ENCODE data around the gene C9orf57. TPM values are rescaled to one million over a fixed set of nuclear protein-coding genes. Genes with fewer than 3 reads are reported as not detected.
"Not testable (repeated sequence)": the region's sequence is repeated elsewhere in the genome, so short reads cannot be mapped to it uniquely, and the experiment has no call there.

Gene C9orf57
- not detected in 2 replicates for total RNA-seq

DNA sequence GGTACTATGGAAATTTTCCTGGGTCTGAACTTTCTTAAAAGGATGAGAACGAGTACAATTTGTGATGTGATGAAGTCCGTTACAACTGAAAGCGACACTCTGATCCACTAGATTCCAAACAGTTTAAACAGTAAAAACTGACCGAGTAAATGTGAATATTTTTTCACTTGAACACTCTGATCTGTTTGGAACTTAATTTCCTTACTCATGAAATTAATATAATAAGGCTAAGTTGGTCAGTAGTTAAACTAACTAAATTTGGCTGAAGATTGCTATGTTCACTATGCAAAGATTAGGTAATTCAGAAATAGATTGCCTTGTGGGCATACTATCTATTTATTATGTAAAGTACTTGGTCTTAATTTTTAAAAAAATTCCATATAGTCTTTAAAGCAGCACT, at the start of gene C9orf57:
C9orf57 (minus strand) TSS at position 101 of the 400 bp plus-strand sequence. CDS start 1,282 bp downstream, outside the sequence.
- DNase-seq (ENCODE audit: low read depth): no peak
- no peak within 1 kb of the TSS for H3K4me3 ChIP-seq (ENCODE audit: low read depth, low read length)
- TF ChIP-seq, protein P1, sequence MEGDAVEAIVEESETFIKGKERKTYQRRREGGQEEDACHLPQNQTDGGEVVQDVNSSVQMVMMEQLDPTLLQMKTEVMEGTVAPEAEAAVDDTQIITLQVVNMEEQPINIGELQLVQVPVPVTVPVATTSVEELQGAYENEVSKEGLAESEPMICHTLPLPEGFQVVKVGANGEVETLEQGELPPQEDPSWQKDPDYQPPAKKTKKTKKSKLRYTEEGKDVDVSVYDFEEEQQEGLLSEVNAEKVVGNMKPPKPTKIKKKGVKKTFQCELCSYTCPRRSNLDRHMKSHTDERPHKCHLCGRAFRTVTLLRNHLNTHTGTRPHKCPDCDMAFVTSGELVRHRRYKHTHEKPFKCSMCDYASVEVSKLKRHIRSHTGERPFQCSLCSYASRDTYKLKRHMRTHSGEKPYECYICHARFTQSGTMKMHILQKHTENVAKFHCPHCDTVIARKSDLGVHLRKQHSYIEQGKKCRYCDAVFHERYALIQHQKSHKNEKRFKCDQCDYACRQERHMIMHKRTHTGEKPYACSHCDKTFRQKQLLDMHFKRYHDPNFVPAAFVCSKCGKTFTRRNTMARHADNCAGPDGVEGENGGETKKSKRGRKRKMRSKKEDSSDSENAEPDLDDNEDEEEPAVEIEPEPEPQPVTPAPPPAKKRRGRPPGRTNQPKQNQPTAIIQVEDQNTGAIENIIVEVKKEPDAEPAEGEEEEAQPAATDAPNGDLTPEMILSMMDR (IDR thresholded peaks at IDR 0.05; ENCODE audit: insufficient read depth, low read depth, low read length): no peak

DNA sequence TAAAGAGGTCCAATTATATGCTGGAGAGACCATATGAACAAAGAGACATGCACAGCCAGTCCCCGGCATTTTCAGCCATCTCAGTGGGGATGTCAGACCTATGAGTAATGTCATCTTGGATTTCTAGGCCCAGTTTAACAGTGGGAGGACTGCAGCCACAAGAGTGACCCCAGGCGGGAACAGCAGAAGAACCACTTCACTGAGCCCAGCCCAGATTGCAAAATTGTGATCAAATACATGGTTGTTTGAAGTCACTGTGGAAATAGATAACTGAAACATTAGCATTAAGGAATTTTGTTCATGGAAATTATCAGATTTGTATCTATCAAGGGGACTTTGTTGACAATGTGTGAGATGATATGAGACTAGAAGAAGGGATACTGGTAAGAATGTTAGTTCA, 42.1 kb upstream of the C9orf57 start:
- no peak overlapping the region for H3K4me3 ChIP-seq (ENCODE audit: low read depth, low read length)
- no peak for DNase-seq (ENCODE audit: low read depth)
- TF ChIP-seq, protein P1 (IDR thresholded peaks at IDR 0.05; ENCODE audit: insufficient read depth, low read depth, low read length): no peak

- not testable (repeated sequence) for H3K4me3 ChIP-seq (ENCODE audit: low read depth, low read length); DNase-seq (ENCODE audit: low read depth)
Measured at GRCh38 chr9:72095520-72095919, 35.1 kb upstream of the C9orf57 start.

DNA sequence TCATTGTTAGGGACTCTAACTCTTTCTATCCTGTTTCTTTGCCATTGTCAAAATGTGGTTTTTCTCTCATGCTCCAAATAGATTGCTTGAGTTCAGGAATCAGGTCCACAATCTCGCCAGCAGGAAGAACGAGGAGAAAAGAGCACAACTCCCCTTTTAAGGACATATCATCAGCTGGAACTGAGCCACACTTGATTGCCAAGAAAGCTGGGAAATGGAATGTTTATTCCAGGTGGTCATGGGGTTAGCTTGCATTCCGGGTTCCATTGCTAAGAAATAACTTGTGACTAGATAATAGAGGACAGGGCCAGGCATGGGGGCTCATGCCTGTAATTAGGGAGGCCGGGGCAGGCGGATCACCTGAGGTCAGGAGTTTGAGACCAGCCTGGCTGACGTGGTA, 32.4 kb upstream of the C9orf57 start:
- TF ChIP-seq, protein P1 (IDR thresholded peaks at IDR 0.05; ENCODE audit: insufficient read depth, low read depth, low read length): no peak

GRCh38 chr9:72089451-72090130, 29.2 kb upstream of the C9orf57 start:
- no peak overlapping the region for H3K4me3 ChIP-seq (ENCODE audit: low read depth, low read length)
- TF ChIP-seq, protein P1 (IDR thresholded peaks at IDR 0.05; ENCODE audit: insufficient read depth, low read depth, low read length): no peak

More for the DNA sequence above, 32.4 kb upstream of the C9orf57 start:
- H3K4me3 ChIP-seq (ENCODE audit: low read depth, low read length): no peak overlapping the region
- no peak for DNase-seq (ENCODE audit: low read depth)

DNA sequence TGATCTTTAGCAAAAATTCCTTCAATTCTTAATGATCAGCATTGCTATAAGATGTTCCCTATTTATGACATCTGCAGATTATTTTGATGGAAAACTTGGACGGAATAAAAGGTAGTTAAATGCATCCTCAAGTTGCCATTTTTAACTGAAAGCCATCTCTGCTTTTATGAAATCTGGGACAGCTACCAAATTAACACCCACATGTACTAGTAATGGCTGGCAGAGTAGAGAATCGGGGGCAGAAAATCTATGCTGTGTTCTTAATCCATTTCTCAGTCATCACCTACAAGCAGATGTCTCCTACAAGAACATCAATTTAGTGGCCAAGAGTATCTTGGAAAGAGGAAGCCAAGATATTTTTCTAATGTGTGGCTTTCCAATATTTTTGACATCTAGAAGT, 22.1 kb upstream of the C9orf57 start:
- TF ChIP-seq, protein P1 (IDR thresholded peaks at IDR 0.05; ENCODE audit: insufficient read depth, low read depth, low read length): no peak
- no peak for DNase-seq (ENCODE audit: low read depth)
- H3K4me3 ChIP-seq (ENCODE audit: low read depth, low read length): no peak overlapping the region

More at GRCh38 chr9:72089451-72090130, 29.2 kb upstream of the C9orf57 start:
- DNase-seq (ENCODE audit: low read depth): no peak

GRCh38 chr9:72074666-72075065, 14.3 kb upstream of the C9orf57 start:
- not testable (repeated sequence) for H3K4me3 ChIP-seq (ENCODE audit: low read depth, low read length); DNase-seq (ENCODE audit: low read depth)

DNA sequence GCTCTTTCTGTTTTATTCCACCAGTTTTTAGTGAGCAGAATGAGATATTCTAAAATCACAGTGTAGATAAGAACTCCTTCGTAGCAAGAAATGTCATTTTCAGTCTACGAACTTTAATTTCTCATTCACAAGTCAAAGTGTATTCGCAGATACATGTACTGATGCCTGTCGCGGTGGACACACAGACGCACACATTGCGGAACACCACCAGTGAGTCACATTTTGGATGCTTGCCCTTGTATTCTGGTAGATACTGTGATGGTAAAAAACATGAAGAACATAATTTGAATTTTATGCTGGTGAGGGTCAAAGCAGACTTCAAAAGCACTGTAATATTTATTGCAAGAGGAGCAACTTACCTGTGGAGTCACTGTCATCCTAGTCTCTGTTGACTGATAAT, 4.7 kb upstream of the C9orf57 start:
- peak; percentile 12 for DNase-seq (ENCODE audit: low read depth)
- TF ChIP-seq, protein P1 (IDR thresholded peaks at IDR 0.05; ENCODE audit: insufficient read depth, low read depth, low read length): no peak
- H3K4me3 ChIP-seq (ENCODE audit: low read depth, low read length): no peak overlapping the region
